Bladder microvascular endothelial cell (primary cell): ENCODE measurements around the gene ARL6IP5. TPM values are rescaled to one million over a fixed set of nuclear protein-coding genes. Genes with fewer than 3 reads are reported as not detected.

Source experiments
- total RNA-seq: library from RNA; depleted of rRNA; stranded (reverse); fragments of >200 nt; gene quantifications from 2 replicates; pipeline ENCODE4 v1.2.3, GENCODE V29; 2014

ARL6IP5 gene, protein sequence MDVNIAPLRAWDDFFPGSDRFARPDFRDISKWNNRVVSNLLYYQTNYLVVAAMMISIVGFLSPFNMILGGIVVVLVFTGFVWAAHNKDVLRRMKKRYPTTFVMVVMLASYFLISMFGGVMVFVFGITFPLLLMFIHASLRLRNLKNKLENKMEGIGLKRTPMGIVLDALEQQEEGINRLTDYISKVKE
- total RNA-seq, result 59.4 and 75.3 TPM in 2 replicates

DNA sequence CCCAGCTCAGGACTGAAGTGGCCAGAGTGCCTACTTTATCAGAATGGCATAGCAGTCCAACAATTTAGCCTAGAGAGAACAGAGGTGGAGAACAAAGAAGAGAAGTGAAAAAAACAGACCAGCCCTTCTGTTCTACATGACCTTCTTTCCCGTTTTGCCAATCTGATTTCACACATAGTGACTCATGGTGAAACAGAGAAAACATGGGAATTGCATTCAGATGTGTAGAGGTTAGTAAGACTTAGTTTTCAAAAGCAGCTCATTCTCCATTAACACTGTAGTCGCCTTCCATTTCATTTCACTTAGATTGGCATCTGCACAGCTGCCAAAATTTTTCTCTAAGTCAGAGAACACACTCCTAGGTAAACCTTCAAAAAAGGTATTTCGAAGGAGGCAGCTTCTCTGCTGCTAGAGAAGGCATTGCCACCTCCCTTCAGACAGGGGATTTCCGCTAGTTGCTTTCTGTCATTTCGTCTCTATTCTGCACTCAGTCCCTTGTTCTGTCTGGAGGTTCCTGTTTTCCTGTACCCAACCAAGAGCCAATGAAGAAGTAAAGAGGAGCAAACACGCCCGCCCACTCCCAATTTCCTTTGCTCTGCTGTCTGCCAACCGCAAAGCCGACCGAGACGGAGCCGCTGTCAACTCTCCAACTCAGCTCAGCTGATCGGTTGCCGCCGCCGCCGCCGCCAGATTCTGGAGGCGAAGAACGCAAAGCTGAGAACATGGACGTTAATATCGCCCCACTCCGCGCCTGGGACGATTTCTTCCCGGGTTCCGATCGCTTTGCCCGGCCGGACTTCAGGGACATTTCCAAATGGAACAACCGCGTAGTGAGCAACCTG, at the start of gene ARL6IP5:
TSS of gene ARL6IP5 (plus strand) at position 612 of the 842 bp plus-strand sequence. CDS start at position 723, 111 bp downstream.

DNA sequence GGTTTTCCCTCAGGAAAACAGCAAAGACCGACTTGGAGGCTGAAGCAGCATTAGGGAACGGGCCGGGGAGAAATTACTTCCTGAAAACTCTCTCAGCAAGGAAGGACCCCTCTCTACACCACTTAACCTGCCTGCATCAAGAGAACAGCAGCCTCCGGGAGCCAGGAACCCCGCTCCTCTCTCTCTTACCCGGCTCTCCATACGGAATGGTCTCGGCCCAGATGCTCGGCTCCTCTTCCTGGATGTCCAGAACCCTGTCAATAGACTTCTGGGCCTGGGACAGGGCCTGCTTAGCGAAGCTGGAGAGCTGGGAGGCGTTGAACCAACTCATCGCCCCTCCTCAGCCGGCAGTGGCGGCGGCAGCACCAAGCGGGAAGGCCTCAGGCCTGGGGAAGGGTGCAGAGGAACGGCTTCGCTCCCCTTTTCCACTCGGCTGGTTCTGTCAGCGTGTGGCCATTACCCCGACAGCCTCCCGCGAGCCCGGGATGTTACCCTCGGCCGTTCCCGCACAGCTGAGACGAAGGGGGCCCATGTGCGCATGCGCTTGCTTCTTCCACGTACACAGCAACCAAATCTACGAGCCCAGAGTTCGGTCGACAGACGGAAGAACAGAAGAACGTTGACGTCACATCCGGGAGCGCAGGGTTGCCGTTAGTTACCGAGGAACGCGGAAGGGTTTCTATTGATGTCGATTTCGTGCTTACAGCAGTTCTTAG, 32.8 kb upstream of the ARL6IP5 start, which contains the start of gene TMF1:
TSS of gene TMF1 (minus strand) at position 578 of the 716 bp plus-strand sequence. CDS start at position 331, 247 bp downstream.

DNA sequence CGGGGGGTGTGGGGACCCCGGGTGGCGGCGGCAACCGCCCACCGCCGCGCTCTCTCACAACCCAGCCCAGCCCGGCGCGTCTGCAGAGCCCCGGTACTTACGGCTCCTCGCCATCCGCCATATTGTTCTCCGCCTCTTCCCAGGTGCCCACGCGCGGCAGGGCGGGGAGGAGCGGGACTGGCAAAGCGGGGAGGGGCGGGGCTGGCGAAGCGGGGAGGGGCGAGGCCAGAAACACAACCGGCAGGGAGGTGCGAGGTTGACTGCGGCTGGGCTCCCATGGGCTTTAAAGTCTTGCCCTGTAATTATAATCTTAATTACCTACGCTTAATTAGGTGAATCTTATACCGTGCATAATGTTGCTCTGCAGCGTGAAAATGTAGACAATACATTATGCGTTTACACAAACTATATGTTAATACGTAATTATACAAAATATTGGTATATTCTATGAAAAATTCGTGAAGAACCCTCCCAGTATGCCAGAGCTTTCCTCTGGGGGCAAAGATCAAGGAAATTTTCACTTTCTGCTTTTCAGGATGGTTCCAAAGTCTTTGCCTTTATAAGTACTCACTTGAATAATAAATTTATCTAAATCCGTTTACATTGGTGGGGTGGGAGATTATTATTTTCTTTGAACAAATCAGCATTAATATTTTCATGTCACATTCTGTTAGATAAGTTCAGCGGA, 4.4 kb upstream of the ARL6IP5 start, which contains the start of gene UBA3:
TSS of gene UBA3 (minus strand) at position 133 of the 688 bp plus-strand sequence. CDS start at position 121, 12 bp downstream.

GRCh38 chr3:69122403-69122802, 37.7 kb downstream of the ARL6IP5 start, which contains the start of gene LMOD3:
LMOD3 (minus strand) TSS chr3:69122595; CDS start chr3:69122386, 209 bp downstream.

Other genes starting within 250 kb of the ARL6IP5 start
- gene TAFA4, start 152.4 kb upstream of the ARL6IP5 start, total RNA-seq, result 0.16 TPM in 1 of 2 replicates, not detected in the other
- 59.3 and 59.7 TPM in 2 replicates for gene EOGT, start 71.3 kb upstream of the ARL6IP5 start, total RNA-seq
- 15.7 and 31.2 TPM in 2 replicates for gene TMF1, start 32.6 kb upstream of the ARL6IP5 start, total RNA-seq
- gene UBA3, start 4.6 kb upstream of the ARL6IP5 start, total RNA-seq, result 46.8 and 72.8 TPM in 2 replicates
- 0.06 TPM in 1 of 2 replicates, not detected in the other for gene LMOD3, start 37.7 kb downstream of the ARL6IP5 start, total RNA-seq